Activated naive CD4-positive, alpha-beta T cell (primary cell): ENCODE results near the gene GTPBP4.
"Not testable (repeated sequence)": the region's sequence is repeated elsewhere in the genome, so short reads cannot be mapped to it uniquely, and the experiment has no call there.

Experiments
- DNase-seq, 4 experiments: peaks; one replicate each; lab custom pipeline; 2025; lab: John Stamatoyannopoulos, UW

The GTPBP4 gene

GRCh38 chr10:1057106-1057657 is 68.9 kb downstream of the GTPBP4 start:
- no peak for DNase-seq

- no peak for DNase-seq
Observed at GRCh38 chr10:1058017-1058416, 69.8 kb downstream of the GTPBP4 start.

GRCh38 chr10:1059902-1060301 is 71.7 kb downstream of the GTPBP4 start:
- DNase-seq = no peak

- no peak for DNase-seq
Observed at GRCh38 chr10:1061930-1062774, 73.9 kb downstream of the GTPBP4 start.

- no peak for DNase-seq
Observed at GRCh38 chr10:1063232-1063865, 75.1 kb downstream of the GTPBP4 start.

GRCh38 chr10:1064964-1065247 is 76.7 kb downstream of the GTPBP4 start:
- DNase-seq = no peak

GRCh38 chr10:1066734-1067133 is 78.5 kb downstream of the GTPBP4 start:
- not testable (repeated sequence) for DNase-seq

GRCh38 chr10:1068380-1069361 is 80.4 kb downstream of the GTPBP4 start:
- DNase-seq = no peak
